HG03354 (cell line): ENCODE measurements around the gene FNDC1.

Experiments
- ATAC-seq: cut with Tn5 transposase; IDR thresholded peaks from one replicate; pipeline ENCODE4 v1.9.1; 2021; ENCODE audit warnings: mild to moderate bottlenecking; ENCODE audit not compliant: unreplicated experiment, poor library complexity, severe bottlenecking

The FNDC1 gene

GRCh38 chr6:159301810-159302593, 132.8 kb downstream of the FNDC1 start:
- no peak for ATAC-seq

- ATAC-seq, result no peak
These were observed 133.4 kb downstream of the FNDC1 start for GRCh38 chr6:159302594-159302992.

- ATAC-seq, result no peak
These were observed 134.0 kb downstream of the FNDC1 start for GRCh38 chr6:159303159-159303558.

DNA sequence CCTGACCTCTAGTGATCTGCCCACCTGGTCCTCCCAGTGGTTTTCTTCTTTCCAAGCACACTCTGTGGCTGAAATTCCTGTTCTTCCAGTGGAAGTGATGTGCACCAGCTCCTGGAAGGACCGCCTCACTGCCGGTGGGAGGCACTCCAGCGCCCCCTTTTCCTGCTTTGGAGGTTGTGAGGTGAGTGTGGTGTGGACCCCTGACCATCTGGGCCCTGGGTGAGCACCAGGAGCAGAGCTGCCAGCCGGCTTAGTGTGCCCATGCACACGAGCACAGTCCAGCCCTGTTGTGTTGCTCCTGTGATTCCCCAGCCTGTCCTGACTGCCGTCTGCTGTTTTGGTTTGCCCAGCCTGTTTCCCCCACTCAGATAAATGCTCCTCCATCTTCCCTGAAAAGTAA, 134.6 kb downstream of the FNDC1 start:
- ATAC-seq, result no peak

DNA sequence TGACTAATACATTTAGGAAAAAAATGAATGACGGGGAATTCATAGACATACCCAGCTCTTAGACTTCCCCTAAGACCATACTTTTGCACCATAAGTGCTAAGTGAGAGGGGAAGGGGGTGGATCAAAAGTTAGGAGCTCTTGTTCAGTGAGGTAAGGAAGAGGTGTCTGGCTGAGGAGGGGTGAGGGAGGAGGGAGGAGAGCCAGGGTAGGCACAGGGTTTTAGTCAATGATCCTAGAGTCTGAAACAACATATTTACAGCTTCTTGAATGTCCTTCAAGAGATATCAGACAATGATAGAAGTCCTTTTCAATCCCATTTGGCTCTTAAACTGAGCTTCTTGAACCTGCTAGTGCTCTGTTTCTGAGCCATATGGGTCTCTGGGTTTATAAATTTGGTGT, 135.4 kb downstream of the FNDC1 start:
- ATAC-seq, result no peak

GRCh38 chr6:159305159-159305558, 136.0 kb downstream of the FNDC1 start:
- no peak for ATAC-seq

DNA sequence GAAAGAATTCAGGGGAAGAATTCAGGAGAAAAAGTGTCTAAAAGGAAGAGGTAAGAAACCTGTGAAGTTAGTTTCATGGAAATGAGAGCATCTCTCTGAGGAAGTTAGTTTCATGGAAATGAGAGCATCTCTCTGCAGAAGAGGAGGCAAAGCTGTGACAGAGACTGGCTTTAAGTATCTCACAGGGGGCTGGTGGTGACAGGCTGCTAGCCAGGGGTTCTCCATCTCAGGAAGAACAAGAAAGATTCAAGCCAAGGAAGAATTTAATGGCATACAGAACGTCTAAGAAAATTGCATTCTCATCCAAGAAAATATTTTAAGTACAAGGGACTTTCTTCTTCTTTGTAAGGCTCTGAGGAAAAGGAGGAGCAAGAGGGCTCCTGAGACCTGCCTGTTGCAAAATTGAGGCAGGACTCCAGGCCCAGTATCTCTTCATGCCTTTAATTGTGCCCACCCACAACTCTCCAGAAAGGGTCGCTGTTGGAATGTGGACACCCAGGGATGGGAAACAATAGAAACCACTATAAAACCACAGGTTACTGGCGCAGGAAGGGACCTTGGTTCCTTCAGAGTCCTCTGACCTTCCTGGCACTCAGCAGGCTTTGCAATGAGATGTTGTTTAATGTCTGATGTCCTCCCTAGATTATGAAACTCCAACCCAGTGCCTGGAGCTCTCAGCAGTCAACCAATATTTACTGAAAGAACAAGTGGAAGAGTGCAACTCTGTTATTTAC, 136.8 kb downstream of the FNDC1 start:
- ATAC-seq, result no peak

DNA sequence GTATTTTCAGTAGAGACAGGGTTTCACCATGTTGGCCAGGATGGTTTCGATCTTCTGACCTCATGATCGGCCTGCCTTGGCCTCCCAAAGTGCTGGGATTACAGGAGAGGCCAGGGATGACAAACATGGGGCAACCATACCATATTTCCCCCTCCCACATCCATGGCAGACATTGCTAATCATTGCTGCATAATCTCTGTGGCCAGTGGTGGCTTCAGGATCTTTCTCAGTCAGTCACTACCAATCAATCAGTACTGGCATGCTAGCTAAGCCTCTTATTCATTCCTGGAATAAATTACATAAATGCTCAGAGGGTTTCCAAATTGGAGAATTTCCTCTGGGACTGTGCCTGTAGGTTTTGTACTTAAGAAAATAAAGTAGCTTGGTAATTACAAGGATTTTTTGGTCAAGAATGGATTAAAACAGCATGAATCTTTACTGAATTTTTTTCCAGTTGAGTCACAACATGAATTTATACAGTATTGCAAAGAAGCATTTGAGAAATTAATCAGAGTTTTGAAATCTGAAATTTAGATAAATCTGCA, 138.1 kb downstream of the FNDC1 start:
- no peak for ATAC-seq

DNA sequence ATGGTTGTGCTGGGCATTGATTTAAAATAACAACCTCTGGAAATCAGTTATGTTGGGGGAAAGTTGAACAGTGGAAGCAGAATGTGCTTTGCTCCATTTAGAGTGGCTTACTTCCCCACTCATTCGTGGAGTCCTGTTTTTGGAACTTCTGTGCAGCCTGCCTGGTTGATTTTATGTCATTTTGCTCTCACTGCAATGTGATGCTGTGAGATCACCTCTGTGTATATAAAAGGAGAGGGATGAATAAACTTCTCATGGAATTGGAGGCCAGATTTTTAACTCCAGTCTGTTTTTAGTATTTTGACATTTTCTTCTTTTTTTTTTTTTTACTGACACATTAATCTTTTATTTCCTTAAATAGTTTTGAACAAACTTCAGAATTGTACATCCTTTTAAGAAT, 139.0 kb downstream of the FNDC1 start:
- ATAC-seq, result no peak

GRCh38 chr6:159309723-159310122, 140.5 kb downstream of the FNDC1 start:
- no peak for ATAC-seq

DNA sequence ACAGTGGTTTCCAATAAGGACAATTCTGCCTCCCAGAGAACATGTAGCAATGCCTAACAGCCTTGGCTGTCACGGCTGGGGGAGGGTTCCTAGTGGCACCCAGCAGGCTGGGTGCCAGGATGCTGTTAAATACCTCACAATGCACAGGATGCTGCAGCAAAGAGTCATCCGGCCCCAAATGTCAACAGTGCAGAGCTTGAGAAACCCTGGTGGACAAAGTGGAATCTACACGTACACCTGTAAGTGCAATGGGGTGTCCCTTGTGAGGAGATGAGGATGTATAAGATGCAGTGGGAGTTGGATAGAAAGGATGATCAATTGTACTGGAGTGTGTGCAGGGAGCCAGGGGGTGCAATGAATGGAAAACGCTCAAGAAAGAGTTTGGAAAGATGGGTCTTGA, 142.4 kb downstream of the FNDC1 start:
- ATAC-seq, result no peak

DNA sequence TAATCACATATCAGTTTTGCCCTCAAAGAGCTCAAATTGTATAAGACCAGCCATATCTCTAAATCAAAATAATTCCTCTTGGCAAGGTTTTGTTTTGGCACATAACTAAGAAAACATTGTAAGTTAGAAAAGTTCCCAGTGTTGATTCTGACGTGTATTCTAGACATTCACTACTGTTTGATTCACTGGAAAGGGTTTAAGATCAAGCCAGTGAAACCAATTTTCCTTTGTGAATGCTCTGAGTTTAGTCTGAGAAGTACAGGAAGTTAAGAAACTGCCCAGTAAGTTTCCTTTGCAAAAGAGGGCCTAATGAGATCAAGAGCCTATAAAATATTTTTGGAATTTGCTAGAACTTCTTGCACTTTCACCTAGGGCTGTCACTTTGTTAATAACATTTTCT, 143.0 kb downstream of the FNDC1 start:
- ATAC-seq, result no peak

DNA sequence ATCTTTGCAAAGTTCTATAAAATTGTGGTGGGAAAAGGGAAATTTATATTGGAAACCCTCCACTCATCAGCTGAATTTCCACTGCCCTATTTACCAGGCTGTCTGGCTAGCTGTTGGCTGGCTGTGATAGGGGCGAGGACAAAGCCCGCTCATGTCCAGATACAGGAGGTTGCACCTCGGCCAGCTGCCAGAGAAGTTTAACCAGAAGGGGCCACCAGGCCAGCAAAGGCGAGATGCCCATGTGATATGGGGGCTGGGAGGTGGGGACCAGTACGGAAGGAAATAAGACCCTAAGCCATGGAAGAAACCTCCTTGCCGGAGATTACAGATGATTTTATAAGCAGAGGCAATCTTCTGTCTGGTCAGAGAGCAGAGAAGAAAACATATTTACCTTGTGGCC, 143.8 kb downstream of the FNDC1 start:
- ATAC-seq, result no peak

- no peak for ATAC-seq
These were observed 146.4 kb downstream of the FNDC1 start for GRCh38 chr6:159315562-159315961.

DNA sequence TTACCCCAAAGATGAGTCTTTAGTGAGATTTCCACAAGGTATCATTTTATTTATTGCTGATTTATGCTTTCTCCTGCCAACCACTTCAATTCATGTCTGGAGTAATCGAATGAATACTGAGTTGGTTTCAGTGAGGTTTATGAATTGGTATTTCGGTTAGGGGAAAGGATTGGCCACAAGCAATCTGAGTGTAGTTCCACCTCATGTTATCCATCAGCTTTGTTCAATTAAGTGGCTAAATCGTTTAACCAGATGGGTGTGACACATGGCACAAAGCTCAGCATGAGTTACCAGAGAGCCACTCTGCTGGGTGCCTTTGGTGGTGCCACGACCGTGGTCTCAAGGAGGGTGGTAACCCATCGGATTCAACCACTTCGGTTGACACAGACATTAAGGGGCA, 148.2 kb downstream of the FNDC1 start:
- no peak for ATAC-seq

- no peak for ATAC-seq
These were observed 152.1 kb downstream of the FNDC1 start for GRCh38 chr6:159321267-159321666.
